B cell (primary cell): Measurements from ENCODE around the gene WDR64. TPM values are rescaled to one million over a fixed set of nuclear protein-coding genes. Genes with fewer than 3 reads are reported as not detected.

Experiments used
- ATAC-seq: fragments of 200-7000 bp; cut with Tn5 transposase; one replicate; pipeline ENCODE4 v1.10.0; 2021; ENCODE audit warnings: low read depth, mild to moderate bottlenecking, moderate number of reproducible peaks, moderate library complexity
- CTCF ChIA-PET: fragments of 350-600 bp; sonication (Branson Sonifier 250); formaldehyde crosslinking; loops from one replicate; lab custom pipeline; 2021; ENCODE audit warnings: antibody characterized with exemption, inconsistent platforms; lab: Charles Lee
- POLR2A ChIA-PET: fragments of 350-600 bp; sonication (Branson Sonifier 250); formaldehyde crosslinking; loops from one replicate; lab custom pipeline; 2021; ENCODE audit warnings: antibody characterized with exemption; lab: Charles Lee
- DNase-seq: peaks from one replicate; pipeline ENCODE4 v3.0.0; 2013
- H2AFZ ChIP-seq: 2 replicates; pipeline ENCODE4 v1.6.1; 2012; ENCODE audit warnings: mild to moderate bottlenecking, low read depth, low read length; ENCODE audit not compliant: insufficient read depth, poor library complexity, severe bottlenecking
- H3K27ac ChIP-seq, 2 donors: 1 replicate in 1 of 2; 2 replicates in 1 of 2; pipeline ENCODE4 v1.5.1; 2012 to 2013; ENCODE audit warnings: low read length in 2 of 2, mild to moderate bottlenecking in 2 of 2, moderate library complexity in 1 of 2
- H3K27me3 ChIP-seq, 4 experiments: fragments of 200-600 bp in 1 of 4; sonication (generic) in 1 of 4; replicated peaks in 1 of 4; 1 replicate in 2 of 4; 2 replicates in 2 of 4; pipeline versions ENCODE4 v1.6.1 to v1.7.0; 2013 to 2016; ENCODE audit warnings: low read length in 3 of 4, mild to moderate bottlenecking in 2 of 4, mixed read lengths in 1 of 4, moderate library complexity in 1 of 4; ENCODE audit not compliant: insufficient read depth in 4 of 4, control insufficient read depth in 3 of 4; ENCODE audit errors: control extremely low read depth in 1 of 4
- H3K36me3 ChIP-seq, 2 experiments: replicated peaks in 1 of 2; 1 replicate in 1 of 2; 2 replicates in 1 of 2; pipeline versions ENCODE4 v1.6.1 to v1.7.1; 2013; ENCODE audit warnings: low read length in 1 of 2; ENCODE audit not compliant: insufficient read depth in 2 of 2, control insufficient read depth in 1 of 2; ENCODE audit errors: control extremely low read depth in 1 of 2, extremely low read depth in 1 of 2
- H3K4me1 ChIP-seq, 2 donors: fragments of 200-600 bp in 1 of 2; sonication (generic) in 1 of 2; 1 replicate in 1 of 2; 2 replicates in 1 of 2; pipeline versions ENCODE4 v1.5.1 to v1.6.1; 2013 to 2017; ENCODE audit warnings: low read length in 2 of 2; ENCODE audit not compliant: control insufficient read depth in 2 of 2, insufficient read depth in 2 of 2
- H3K4me2 ChIP-seq: replicated peaks from 2 replicates; pipeline ENCODE3; 2012; ENCODE audit warnings: mild to moderate bottlenecking, low read depth, low read length; ENCODE audit not compliant: poor library complexity, severe bottlenecking
- H3K4me3 ChIP-seq, 5 experiments: fragments of 200-600 bp in 1 of 5; sonication (generic) in 1 of 5; 1 replicate in 3 of 5; 2 replicates in 2 of 5; pipeline versions ENCODE4 v1.5.1 to v1.7.0; 2011 to 2016; ENCODE audit warnings: low read length in 4 of 5, mild to moderate bottlenecking in 4 of 5, low read depth in 2 of 5, control low read depth in 1 of 5, moderate library complexity in 1 of 5; ENCODE audit not compliant: insufficient read depth in 1 of 5; ENCODE audit errors: control extremely low read depth in 1 of 5, extremely low read depth in 1 of 5
- H3K79me2 ChIP-seq: fragments of 200-600 bp; sonication (generic); one replicate; pipeline ENCODE4 v1.6.0; 2016; ENCODE audit warnings: low read length; ENCODE audit not compliant: control insufficient read depth, insufficient read depth
- H3K9ac ChIP-seq: fragments of 200-600 bp; sonication (generic); 2 replicates; pipeline ENCODE4 v1.6.1; 2017; ENCODE audit warnings: mild to moderate bottlenecking, low read length, moderate library complexity
- H3K9me3 ChIP-seq, 3 donors: one replicate each; pipeline versions ENCODE4 v1.6.1 to v1.7.1; 2013; ENCODE audit warnings: low read length in 2 of 3; ENCODE audit not compliant: control insufficient read depth in 2 of 3, insufficient read depth in 1 of 3; ENCODE audit errors: control extremely low read depth in 1 of 3
- H4K20me1 ChIP-seq: 2 replicates; pipeline ENCODE4 v1.6.0; 2012; ENCODE audit warnings: mild to moderate bottlenecking, low read length; ENCODE audit not compliant: insufficient read depth, control insufficient read depth, poor library complexity, severe bottlenecking
- H3K27ac Mint-ChIP-seq: one replicate; pipeline ENCODE4 v1.8.0; 2021; ENCODE audit warnings: mixed read lengths
- H3K27me3 Mint-ChIP-seq: one replicate; pipeline ENCODE4 v1.8.0; 2021; ENCODE audit warnings: mixed read lengths
- H3K4me1 Mint-ChIP-seq: one replicate; pipeline ENCODE4 v1.8.0; 2021; ENCODE audit warnings: mixed read lengths
- H3K4me3 Mint-ChIP-seq: one replicate; pipeline ENCODE4 v1.8.0; 2021; ENCODE audit warnings: mixed read lengths
- H3K9me3 Mint-ChIP-seq: one replicate; pipeline ENCODE4 v1.8.0; 2022; ENCODE audit warnings: mixed read lengths; ENCODE audit not compliant: insufficient read depth
- CTCF ChIP-seq: fragments of 200-600 bp; IDR thresholded peaks from one replicate; pipeline ENCODE4 v1.8.0; 2022; ENCODE audit warnings: antibody characterized with exemption, mild to moderate bottlenecking
- EZH2 ChIP-seq: IDR thresholded peaks from 2 replicates; pipeline ENCODE4 v1.6.1; 2012; ENCODE audit warnings: borderline replicate concordance, low read depth, mild to moderate bottlenecking, moderate library complexity, low read length; ENCODE audit not compliant: insufficient read depth, poor library complexity, severe bottlenecking
- WGBS: methylation state at CpG from one replicate; pipeline ENCODE4 v1.1.5; 2013; ENCODE audit warnings: missing lambda C conversion rate; ENCODE audit not compliant: insufficient coverage; 5-methylcytosine and 5-hydroxymethylcytosine counted together
- intact Hi-C: fragments of 100-400 bp; cut with micrococcal nuclease; formaldehyde crosslinking; loops from one replicate; pipeline ENCODE4 v1.10.0; 2022
- polyA plus RNA-seq: library from polyadenylated mRNA; depleted of rRNA; stranded (reverse); fragments of >200 nt; gene quantifications from 2 replicates; pipeline ENCODE4 v1.2.3, GENCODE V29; 2012
- total RNA-seq, 2 donors: library from RNA; stranded (reverse); fragments of 120-200 nt in 1 of 2; gene quantifications; 1 replicate in 1 of 2; 2 replicates in 1 of 2; pipeline versions ENCODE4 v1.2.3 to v1.2.4, GENCODE V29; 2013 to 2022

WDR64 gene
- total and polyA plus RNA-seq, 2 donors (not counting 1 experiment from before 2014, with no cell fraction given), result 0.13 TPM; not detected in 1

- Mint-ChIP-seq H3K27me3 (peaks cover 31% of the 10 kb centered on the region), H3K27ac (no peak overlapping the region), H3K9me3 (no peaks in the 10 kb centered on the region), H3K4me1 (peaks cover 10% of the 10 kb centered on the region), H3K4me3 (no peak overlapping the region)
- H3K79me2 ChIP-seq, result no peaks in the 10 kb centered on the region
- peaks cover 0 to 7% (median 4%) of the 10 kb centered on the region in 4 experiments for H3K27me3 ChIP-seq
- intact Hi-C loops, result no loop called here
- no peak overlapping the region for H3K9ac ChIP-seq
- DNase-seq (no peak), ATAC-seq (no peak)
- CTCF ChIA-PET, result no interaction called here
- TF ChIP-seq CTCF (no peak), EZH2 (no peak)
- H4K20me1 ChIP-seq, result no peaks in the 10 kb centered on the region
- H3K4me1 ChIP-seq, result peaks cover 3 to 8% of the 10 kb centered on the region in 2 donors
- no CpG with 5 or more reads among the region's 2 CpGs for WGBS
- no peaks in the 10 kb centered on the region for H3K36me3 ChIP-seq
- no peak overlapping the region for H2AFZ ChIP-seq
- H3K4me2 ChIP-seq, result no peak overlapping the region
- H3K27ac ChIP-seq, result no peak overlapping the region
- no peak overlapping the region for H3K4me3 ChIP-seq
- no peaks in the 10 kb centered on the region for H3K9me3 ChIP-seq
- POLR2A ChIA-PET, result no interaction called here
Observed at GRCh38 chr1:241678536-241678935, 26.5 kb downstream of the WDR64 start.

DNA sequence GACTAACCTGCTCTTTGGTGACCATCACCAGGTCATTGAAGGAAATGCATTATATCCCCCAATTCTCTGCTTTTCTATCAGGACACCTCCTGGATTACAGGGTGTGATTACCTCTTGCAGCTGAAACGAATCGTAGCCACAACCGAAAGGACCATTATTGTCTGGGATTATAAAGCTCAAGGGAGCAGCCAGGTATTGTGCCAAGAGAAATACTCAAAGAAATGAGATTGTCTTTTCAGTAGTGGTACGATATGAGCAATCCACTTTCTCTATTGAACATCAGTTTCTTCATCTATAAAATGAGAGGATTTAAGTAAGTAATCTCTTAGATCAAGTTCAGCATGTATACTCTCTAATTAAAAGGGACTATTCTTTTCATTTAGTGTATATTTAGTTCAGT is 27.3 kb downstream of the WDR64 start:
- intact Hi-C loops, result no loop called here
- ChIA-PET CTCF (no interaction called here), POLR2A (no interaction called here)
- peaks cover 10% of the 10 kb centered on the region for H3K4me1 Mint-ChIP-seq
- no peak overlapping the region for H3K27ac Mint-ChIP-seq
- no peak for TF ChIP-seq CTCF
- no peak for TF ChIP-seq EZH2
- no peaks in the 10 kb centered on the region for H3K9me3 Mint-ChIP-seq
- no peak for DNase-seq
- peaks cover 31% of the 10 kb centered on the region for H3K27me3 Mint-ChIP-seq
- no CpG with 5 or more reads among the region's 4 CpGs for WGBS
- Histone ChIP-seq H3K27ac (no peak overlapping the region), H3K36me3 (no peaks in the 10 kb centered on the region), H3K4me2 (no peak overlapping the region), H3K79me2 (no peaks in the 10 kb centered on the region), H3K27me3 (peaks cover 0 to 7% (median 4%) of the 10 kb centered on the region in 4 experiments), H3K9ac (no peak overlapping the region), H3K9me3 (peaks cover 0 to 2% (median 0%) of the 10 kb centered on the region in 3 donors), H3K4me3 (no peak overlapping the region), H3K4me1 (peaks cover 3 to 8% of the 10 kb centered on the region in 2 donors), H4K20me1 (no peaks in the 10 kb centered on the region), H2AFZ (no peak overlapping the region)
- H3K4me3 Mint-ChIP-seq, result no peak overlapping the region
- ATAC-seq, result no peak
